ENCODE results near the gene CARMIL1.

- TF ChIP-seq CTCF (IDR thresholded peaks at IDR 0.05; ENCODE audit: low read depth, low read length), result no peak
- TF ChIP-seq EZH2phosphoT487 (IDR thresholded peaks at IDR 0.05; ENCODE audit: low read depth), result no peak
Observed at GRCh38 chr6:25312703-25313102, 33.5 kb downstream of the CARMIL1 start.
